T-cell (primary cell): ENCODE measurements around the gene RBM25. TPM values are rescaled to one million over a fixed set of nuclear protein-coding genes. Genes with fewer than 3 reads are reported as not detected.
"Not testable (repeated sequence)": the region's sequence is repeated elsewhere in the genome, so short reads cannot be mapped to it uniquely, and the experiment has no call there.

Experiments
- ATAC-seq, 4 experiments: fragments of 200-7000 bp in 3 of 4; fragments of 150-1000 bp in 1 of 4; cut with Tn5 transposase; replicated peaks in 1 of 4; 1 replicate in 3 of 4; 2 replicates in 1 of 4; pipeline ENCODE4 v1.10.0; 2021; ENCODE audit warnings: moderate library complexity in 3 of 4, mild to moderate bottlenecking in 2 of 4, moderate number of reproducible peaks in 1 of 4
- CTCF ChIA-PET, 2 donors: fragments of 300-600 bp; sonication (Branson Sonifier 250); formaldehyde crosslinking; loops; one replicate each; lab custom pipeline; 2022; ENCODE audit warnings: antibody characterized with exemption in 2 of 2; lab: Charles Lee
- POLR2A ChIA-PET, 2 donors: fragments of 300-600 bp; sonication (Branson Sonifier 250); formaldehyde crosslinking; loops; one replicate each; lab custom pipeline; 2022; ENCODE audit warnings: antibody characterized with exemption in 2 of 2; lab: Charles Lee
- DNase-seq, 35 experiments: peaks; one replicate each; pipeline versions ENCODE4 v3.0.0 to v3.0.0-alpha.2; 2013 to 2023
- H3K27ac ChIP-seq: one replicate; pipeline ENCODE4 v1.5.1; 2013; ENCODE audit warnings: low read length
- H3K27me3 ChIP-seq, 2 experiments: replicated peaks in 1 of 2; 1 replicate in 1 of 2; 2 replicates in 1 of 2; pipeline versions ENCODE4 v1.6.1 to v1.7.0; 2013; ENCODE audit warnings: low read length in 1 of 2, mixed read lengths in 1 of 2; ENCODE audit not compliant: control insufficient read depth in 2 of 2, insufficient read depth in 2 of 2; ENCODE audit errors: extremely low read depth in 1 of 2
- H3K36me3 ChIP-seq, 2 donors: 1 replicate in 1 of 2; 2 replicates in 1 of 2; pipeline versions ENCODE4 v1.6.1 to v1.7.0; 2013; ENCODE audit warnings: low read length in 1 of 2; ENCODE audit not compliant: control insufficient read depth in 2 of 2, insufficient read depth in 1 of 2; ENCODE audit errors: extremely low read depth in 1 of 2
- H3K4me1 ChIP-seq, 2 experiments: 1 replicate in 1 of 2; 2 replicates in 1 of 2; pipeline versions ENCODE4 v1.6.1 to v1.7.0; 2013; ENCODE audit warnings: low read length in 2 of 2, mixed read lengths in 1 of 2; ENCODE audit not compliant: insufficient read depth in 2 of 2, control insufficient read depth in 1 of 2; ENCODE audit errors: extremely low read depth in 1 of 2
- H3K4me3 ChIP-seq, 2 donors: 1 replicate in 1 of 2; 2 replicates in 1 of 2; pipeline versions ENCODE4 v1.5.1 to v1.7.0; 2013; ENCODE audit warnings: mild to moderate bottlenecking in 2 of 2, low read length in 1 of 2, moderate library complexity in 1 of 2; ENCODE audit not compliant: control insufficient read depth in 1 of 2; ENCODE audit errors: extremely low read depth in 1 of 2
- H3K9me3 ChIP-seq: 2 replicates; pipeline ENCODE4 v1.7.0; 2013
- H3K27ac Mint-ChIP-seq, 2 donors: one replicate each; pipeline ENCODE4 v1.8.0; 2020 to 2021; ENCODE audit warnings: mild to moderate bottlenecking in 2 of 2, mixed read lengths in 2 of 2
- H3K27me3 Mint-ChIP-seq, 2 donors: one replicate each; pipeline ENCODE4 v1.8.0; 2021 to 2022; ENCODE audit warnings: mixed read lengths in 2 of 2
- H3K36me3 Mint-ChIP-seq: one replicate; pipeline ENCODE4 v1.8.0; 2021; ENCODE audit warnings: mixed read lengths
- H3K4me1 Mint-ChIP-seq, 3 donors: one replicate each; pipeline ENCODE4 v1.8.0; 2020 to 2022; ENCODE audit warnings: mixed read lengths in 3 of 3, mild to moderate bottlenecking in 1 of 3
- H3K4me3 Mint-ChIP-seq, 3 donors: one replicate each; pipeline ENCODE4 v1.8.0; 2020 to 2022; ENCODE audit warnings: mild to moderate bottlenecking in 3 of 3, mixed read lengths in 3 of 3, moderate library complexity in 3 of 3
- H3K9me3 Mint-ChIP-seq, 3 donors: one replicate each; pipeline ENCODE4 v1.8.0; 2020 to 2022; ENCODE audit warnings: mixed read lengths in 3 of 3
- WGBS: methylation state at CpG from one replicate; pipeline ENCODE4 v1.1.5; 2013; ENCODE audit warnings: missing lambda C conversion rate; ENCODE audit not compliant: insufficient coverage; 5-methylcytosine and 5-hydroxymethylcytosine counted together
- total RNA-seq, 35 experiments: library from RNA in 6 of 35; stranded (reverse) in 6 of 35; fragments of 120-200 nt in 1 of 35; gene quantifications; one replicate each; pipeline versions ENCODE4 v1.2.1 to v1.2.4 and lab custom pipeline; 2013 to 2026

RBM25 gene
- 100 to 1,000 TPM; 103 to 163 (median 122) TPM for total RNA-seq
- 86.9 TPM for total RNA-seq (2013)
- 170 to 364 (median 257) reads per million in 29 experiments for total RNA-seq (lab: John Stamatoyannopoulos, UW)

- Histone ChIP-seq H3K36me3 (peaks cover 0 to 2% of the 10 kb centered on the region in 2 donors), H3K4me1 (peaks cover 12 to 34% of the 10 kb centered on the region in 2 experiments), H3K27ac (peak within 1 kb of the TSS; percentile 96), H3K9me3 (no peaks in the 10 kb centered on the region), H3K4me3 (peak within 1 kb of the TSS; percentile 96 to 97), H3K27me3 (no peaks in the 10 kb centered on the region)
- Mint-ChIP-seq H3K27ac (no peak within 1 kb of the TSS), H3K4me3 (no peak within 1 kb of the TSS), H3K9me3 (no peaks in the 10 kb centered on the region), H3K4me1 (peaks cover 36 to 48% (median 45%) of the 10 kb centered on the region in 3 donors), H3K27me3 (no peaks in the 10 kb centered on the region), H3K36me3 (peaks cover 17% of the 10 kb centered on the region)
- CTCF ChIA-PET: interaction anchor here in 1 of 2 donors (0.6 to 1.5 kb wide), 5 partner anchors 19 to 720 kb away, joined by 3 to 10 read pairs (median 5); partner anchors contain the start of gene ZFYVE1
- DNase-seq (peak; percentile 90 to 97 (median 94)), ATAC-seq (peak; percentile 94 to 98 (median 96))
- WGBS: under 1% methylated on average over 52 of the region's 57 CpGs
- POLR2A ChIA-PET: interaction anchor here (0.6 to 2.1 kb wide), 12 partner anchors 9 to 1503 kb away, joined by 3 to 15 read pairs (median 4); partner anchors contain the start of genes ZFYVE1 (in 2 of the 2) and PSEN1 (in 1 of the 2)
Measured at GRCh38 chr14:73058224-73058921, at the start of gene RBM25. TSS of gene RBM25 (plus strand) at chr14:73058534. CDS start at chr14:73071642, 13,108 bp downstream.

GRCh38 chr14:73011189-73011588 lies 47.1 kb upstream of the RBM25 start:
- H3K9me3 Mint-ChIP-seq, H3K4me3 Mint-ChIP-seq, DNase-seq, ATAC-seq, H3K27ac Mint-ChIP-seq, H3K27me3 Mint-ChIP-seq, H3K4me3 ChIP-seq, H3K27ac ChIP-seq, H3K9me3 ChIP-seq, H3K27me3 ChIP-seq, H3K4me1 ChIP-seq, POLR2A ChIA-PET: not testable (repeated sequence)
- peaks cover 2 to 35% of the 10 kb centered on the region in 2 donors for H3K36me3 ChIP-seq
- WGBS: 92% methylated on average over 4 of the region's 7 CpGs
- CTCF ChIA-PET: interaction anchor here (0.6 to 0.7 kb wide), 3 partner anchors 185 to 501 kb away, joined by 3 to 4 read pairs (median 4); no protein-coding TSS in a partner anchor
- peaks cover 23 to 26% (median 23%) of the 10 kb centered on the region in 3 donors for H3K4me1 Mint-ChIP-seq
- peaks cover 54% of the 10 kb centered on the region for H3K36me3 Mint-ChIP-seq

- CTCF ChIA-PET: no interaction called here
- Mint-ChIP-seq H3K9me3 (no peaks in the 10 kb centered on the region), H3K27me3 (no peaks in the 10 kb centered on the region), H3K27ac (no peak overlapping the region), H3K36me3 (peaks cover 48% of the 10 kb centered on the region), H3K4me3 (no peak overlapping the region), H3K4me1 (peaks cover 37 to 52% (median 43%) of the 10 kb centered on the region in 3 donors)
- Histone ChIP-seq H3K27ac (no peak overlapping the region), H3K36me3 (peaks cover 0 to 29% of the 10 kb centered on the region in 2 donors), H3K4me1 (peaks cover 0 to 6% of the 10 kb centered on the region in 2 experiments), H3K27me3 (no peaks in the 10 kb centered on the region), H3K4me3 (no peak overlapping the region), H3K9me3 (no peaks in the 10 kb centered on the region)
- POLR2A ChIA-PET: no interaction called here
- WGBS: no CpG with 5 or more reads among the region's 2 CpGs
- DNase-seq (no peak), ATAC-seq (no peak)
Measured at GRCh38 chr14:73014105-73014504, 44.2 kb upstream of the RBM25 start.

- CTCF ChIA-PET, H3K27me3 ChIP-seq, H3K27me3 Mint-ChIP-seq, H3K27ac Mint-ChIP-seq, H3K9me3 ChIP-seq, H3K9me3 Mint-ChIP-seq, H3K4me1 ChIP-seq, DNase-seq, H3K27ac ChIP-seq, ATAC-seq, H3K4me3 ChIP-seq, H3K4me3 Mint-ChIP-seq, POLR2A ChIA-PET: not testable (repeated sequence)
- WGBS: 90% methylated on average over 6 of the region's 14 CpGs
- Mint-ChIP-seq H3K4me1 (peaks cover 39 to 52% (median 48%) of the 10 kb centered on the region in 3 donors), H3K36me3 (peaks cover 46% of the 10 kb centered on the region)
- H3K36me3 ChIP-seq: peaks cover 1 to 29% of the 10 kb centered on the region in 2 donors
Measured at GRCh38 chr14:73015552-73015951, 42.8 kb upstream of the RBM25 start.

- POLR2A ChIA-PET, H3K27me3 Mint-ChIP-seq, H3K27me3 ChIP-seq, H3K9me3 ChIP-seq, DNase-seq, H3K9me3 Mint-ChIP-seq, H3K4me1 ChIP-seq, H3K27ac Mint-ChIP-seq, H3K4me3 ChIP-seq, H3K27ac ChIP-seq, CTCF ChIA-PET, ATAC-seq: not testable (repeated sequence)
- peaks cover 3 to 29% of the 10 kb centered on the region in 2 donors for H3K36me3 ChIP-seq
- Mint-ChIP-seq H3K4me3 (peak overlapping the region in 1 of 3 donors; percentile 17), H3K4me1 (peaks cover 39 to 52% (median 48%) of the 10 kb centered on the region in 3 donors), H3K36me3 (peaks cover 46% of the 10 kb centered on the region)
- WGBS: no CpG with 5 or more reads among the region's 10 CpGs
Measured at GRCh38 chr14:73016011-73016410, 42.3 kb upstream of the RBM25 start.

GRCh38 chr14:73022051-73022450 lies 36.3 kb upstream of the RBM25 start:
- Histone ChIP-seq H3K4me1 (peaks cover 6 to 22% of the 10 kb centered on the region in 2 experiments), H3K27ac (no peak overlapping the region), H3K27me3 (no peaks in the 10 kb centered on the region), H3K4me3 (no peak overlapping the region), H3K36me3 (peaks cover 3 to 35% of the 10 kb centered on the region in 2 donors), H3K9me3 (no peaks in the 10 kb centered on the region)
- Mint-ChIP-seq H3K36me3 (peaks cover 35% of the 10 kb centered on the region), H3K27ac (no peak overlapping the region), H3K4me1 (peaks cover 58 to 64% (median 61%) of the 10 kb centered on the region in 3 donors), H3K9me3 (no peaks in the 10 kb centered on the region), H3K4me3 (peak overlapping the region in 1 of 3 donors; percentile 6), H3K27me3 (no peaks in the 10 kb centered on the region)
- ChIA-PET POLR2A (no interaction called here), CTCF (no interaction called here)
- WGBS: 100% methylated on average over 3 of the region's 4 CpGs
- DNase-seq (no peak), ATAC-seq (no peak)
